GM18868 (cell line): ENCODE measurements around the gene DGLUCY.
"Not testable (repeated sequence)": the region's sequence is repeated elsewhere in the genome, so short reads cannot be mapped to it uniquely, and the experiment has no call there.

ENCODE experiments used
- ATAC-seq: cut with Tn5 transposase; IDR thresholded peaks from one replicate; pipeline ENCODE4 v1.9.1; 2021; ENCODE audit warnings: mild to moderate bottlenecking, moderate library complexity; ENCODE audit not compliant: unreplicated experiment

Gene DGLUCY

GRCh38 chr14:91108941-91109611 is 4.8 kb upstream of the DGLUCY start:
- ATAC-seq, result no peak

GRCh38 chr14:91111443-91111842 is 2.4 kb upstream of the DGLUCY start:
- ATAC-seq, result no peak

- no peak for ATAC-seq
Observed at GRCh38 chr14:91112194-91112593, 1.7 kb upstream of the DGLUCY start.

GRCh38 chr14:91114079-91115065 is 499 bp downstream of the DGLUCY start:
- peak; percentile 80 for ATAC-seq

- ATAC-seq, result no peak
Observed at GRCh38 chr14:91115986-91116770, 2.3 kb downstream of the DGLUCY start.

- no peak for ATAC-seq
Observed at GRCh38 chr14:91116913-91117588, 3.2 kb downstream of the DGLUCY start.

GRCh38 chr14:91117960-91118359 is 4.1 kb downstream of the DGLUCY start:
- no peak for ATAC-seq

GRCh38 chr14:91118511-91119068 is 4.7 kb downstream of the DGLUCY start:
- ATAC-seq, result no peak

- ATAC-seq, result no peak
Observed at GRCh38 chr14:91119556-91120311, 5.9 kb downstream of the DGLUCY start.

- ATAC-seq, result no peak
Observed at GRCh38 chr14:91123201-91123600, 9.3 kb downstream of the DGLUCY start.

GRCh38 chr14:91124406-91125270 is 10.8 kb downstream of the DGLUCY start:
- not testable (repeated sequence) for ATAC-seq

GRCh38 chr14:91125271-91125660 is 11.4 kb downstream of the DGLUCY start:
- no peak for ATAC-seq

GRCh38 chr14:91125801-91126200 is 11.9 kb downstream of the DGLUCY start:
- no peak for ATAC-seq

- ATAC-seq, result no peak
Observed at GRCh38 chr14:91126761-91127160, 12.9 kb downstream of the DGLUCY start.

- ATAC-seq, result no peak
Observed at GRCh38 chr14:91127401-91127801, 13.5 kb downstream of the DGLUCY start.

- ATAC-seq, result no peak
Observed at GRCh38 chr14:91127924-91128323, 14.1 kb downstream of the DGLUCY start.

- ATAC-seq, result no peak
Observed at GRCh38 chr14:91128699-91129098, 14.8 kb downstream of the DGLUCY start.

- no peak for ATAC-seq
Observed at GRCh38 chr14:91129261-91129660, 15.4 kb downstream of the DGLUCY start.

GRCh38 chr14:91135039-91135438 is 21.2 kb downstream of the DGLUCY start:
- ATAC-seq, result no peak
